RWPE2 (cell line): ENCODE data around the gene SYTL2.

Experiments used
- ATAC-seq: fragments of 200-7000 bp; cut with Tn5 transposase; 3 replicates; pipeline ENCODE4 v1.9.1; 2021; ENCODE audit warnings: low read depth
- DNase-seq: peaks from one replicate; pipeline ENCODE4 v3.0.0-alpha.2; 2020; ENCODE audit warnings: low spot score
- H3K27ac ChIP-seq: fragments of 450-650 bp; 2 replicates; pipeline ENCODE4 v1.5.1; 2017; ENCODE audit warnings: mild to moderate bottlenecking; ENCODE audit not compliant: poor library complexity, severe bottlenecking
- H3K27me3 ChIP-seq: fragments of 250-450 bp; sonication (Bioruptor Pico); 2 replicates; pipeline ENCODE4 v1.5.1; 2021; ENCODE audit warnings: mild to moderate bottlenecking, moderate library complexity; ENCODE audit not compliant: insufficient read depth, poor library complexity, severe bottlenecking
- H3K36me3 ChIP-seq: fragments of 250-450 bp; sonication (Bioruptor Pico); 2 replicates; pipeline ENCODE4 v1.5.1; 2020; ENCODE audit warnings: low read depth, mild to moderate bottlenecking, moderate library complexity
- H3K4me1 ChIP-seq: fragments of 250-450 bp; sonication (Bioruptor Pico); 2 replicates; pipeline ENCODE4 v1.5.1; 2021; ENCODE audit warnings: mild to moderate bottlenecking, moderate library complexity; ENCODE audit not compliant: insufficient read depth, poor library complexity, severe bottlenecking
- H3K4me3 ChIP-seq: fragments of 250-450 bp; sonication (Bioruptor Pico); 2 replicates; pipeline ENCODE4 v1.5.1; 2021; ENCODE audit warnings: mild to moderate bottlenecking, moderate library complexity; ENCODE audit not compliant: severe bottlenecking
- H3K9me3 ChIP-seq: fragments of 250-450 bp; sonication (Bioruptor Pico); 2 replicates; pipeline ENCODE4 v1.5.1; 2021; ENCODE audit warnings: mild to moderate bottlenecking, moderate library complexity; ENCODE audit not compliant: severe bottlenecking
- CTCF ChIP-seq: fragments of 450-650 bp; IDR thresholded peaks from one replicate; pipeline ENCODE4 v1.5.1; 2017; ENCODE audit warnings: mild to moderate bottlenecking, moderate library complexity; ENCODE audit not compliant: poor library complexity, severe bottlenecking

Gene SYTL2

GRCh38 chr11:85809863-85810262 is 1.1 kb downstream of the SYTL2 start:
- H3K27ac ChIP-seq = no peak overlapping the region
- TF ChIP-seq CTCF = no peak
- no peak for ATAC-seq
- no peaks in the 10 kb centered on the region for H3K9me3 ChIP-seq
- H3K27me3 ChIP-seq = no peaks in the 10 kb centered on the region
- H3K36me3 ChIP-seq = no peaks in the 10 kb centered on the region
- no peak for DNase-seq
- H3K4me3 ChIP-seq = no peak overlapping the region
- H3K4me1 ChIP-seq = peaks cover 16% of the 10 kb centered on the region

DNA sequence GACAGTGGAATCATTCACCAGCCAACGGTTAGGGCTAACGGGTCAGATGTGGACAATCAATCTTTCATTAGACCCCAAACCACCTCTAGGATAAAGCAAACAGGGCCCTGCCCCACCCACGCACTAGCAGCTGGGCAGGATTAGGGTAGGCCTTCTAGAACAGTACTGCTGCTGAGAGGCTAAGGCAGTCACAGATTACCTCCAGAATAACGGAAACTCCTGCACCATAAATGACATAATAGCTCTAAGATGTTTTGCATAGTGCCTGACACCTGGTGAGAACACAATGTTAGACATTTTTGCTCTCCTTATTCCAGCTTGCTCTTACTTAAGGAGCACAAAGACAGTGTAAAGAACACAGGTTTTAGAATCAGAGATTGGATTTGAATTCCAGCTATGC is 1.8 kb downstream of the SYTL2 start:
- TF ChIP-seq CTCF = no peak
- Histone ChIP-seq H3K27ac (no peak overlapping the region), H3K4me3 (no peak overlapping the region), H3K36me3 (no peaks in the 10 kb centered on the region), H3K4me1 (peaks cover 12% of the 10 kb centered on the region), H3K9me3 (no peaks in the 10 kb centered on the region), H3K27me3 (no peaks in the 10 kb centered on the region)
- DNase-seq (no peak), ATAC-seq (no peak)

DNA sequence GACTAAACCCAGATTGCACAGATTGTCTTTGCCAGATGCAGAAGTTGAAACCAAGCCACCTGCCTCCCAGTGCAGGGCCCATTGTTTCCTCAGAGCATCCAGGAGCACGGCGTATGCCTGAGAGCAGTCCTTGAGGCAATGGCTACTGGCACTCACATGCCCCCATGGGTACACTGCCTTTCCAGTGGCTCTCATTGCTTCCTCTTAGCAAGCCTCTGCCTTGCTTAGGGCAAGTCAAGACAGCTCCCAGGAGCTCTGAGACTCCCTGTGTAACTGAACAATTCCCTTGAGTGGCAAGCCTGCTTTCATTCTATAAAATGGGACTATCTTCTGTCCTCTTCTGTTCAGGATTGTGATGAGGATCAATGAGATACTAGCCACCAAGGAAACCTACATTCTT is 4.1 kb downstream of the SYTL2 start:
- Histone ChIP-seq H3K27ac (no peak overlapping the region), H3K36me3 (no peaks in the 10 kb centered on the region), H3K4me3 (no peak overlapping the region), H3K4me1 (peaks cover 12% of the 10 kb centered on the region), H3K9me3 (no peaks in the 10 kb centered on the region), H3K27me3 (no peaks in the 10 kb centered on the region)
- no peak for DNase-seq
- ATAC-seq = no peak
- TF ChIP-seq CTCF = no peak

DNA sequence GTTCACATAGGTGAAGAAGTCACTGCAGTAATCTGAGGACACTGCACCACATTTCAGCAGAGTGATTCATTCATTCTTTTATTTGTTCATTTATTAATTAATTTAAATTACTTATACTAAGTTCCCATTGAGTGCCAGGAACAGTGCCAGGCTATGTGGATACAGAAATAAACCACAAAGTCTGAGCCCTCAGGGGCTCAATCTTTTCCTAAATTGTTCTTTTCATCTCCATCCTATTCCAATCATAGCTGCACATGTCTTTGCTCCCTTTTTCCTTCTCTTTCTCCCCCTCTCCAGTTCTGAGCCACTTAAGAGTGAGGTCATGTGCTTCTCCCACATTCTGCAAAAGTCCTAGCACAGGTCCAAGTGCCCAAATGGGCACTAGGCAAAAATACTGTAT is 4.9 kb downstream of the SYTL2 start:
- Histone ChIP-seq H3K27me3 (no peaks in the 10 kb centered on the region), H3K4me1 (peaks cover 12% of the 10 kb centered on the region), H3K36me3 (no peaks in the 10 kb centered on the region), H3K9me3 (no peaks in the 10 kb centered on the region), H3K4me3 (no peak overlapping the region), H3K27ac (no peak overlapping the region)
- TF ChIP-seq CTCF = no peak
- DNase-seq = no peak
- no peak for ATAC-seq

DNA sequence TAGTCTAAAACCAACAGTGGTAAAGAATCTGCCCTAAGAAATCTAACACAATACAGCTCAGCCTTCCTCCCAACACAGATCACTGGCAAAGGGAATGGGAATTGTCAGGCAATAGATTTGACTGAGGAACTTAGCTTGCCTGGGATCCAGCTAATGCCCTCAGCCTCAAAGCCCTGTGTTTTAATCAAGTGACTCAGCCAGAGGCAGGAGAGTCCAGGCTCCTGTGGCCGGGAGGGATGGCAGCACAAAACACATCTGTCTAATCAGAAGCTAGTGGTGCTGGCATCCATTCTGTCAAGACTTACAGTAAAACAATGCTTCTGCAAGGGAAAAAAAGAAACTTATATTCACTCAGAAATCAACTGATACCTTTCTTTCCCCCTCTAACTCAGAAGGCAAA is 5.6 kb downstream of the SYTL2 start:
- Histone ChIP-seq H3K4me3 (no peak overlapping the region), H3K36me3 (no peaks in the 10 kb centered on the region), H3K27me3 (no peaks in the 10 kb centered on the region), H3K27ac (no peak overlapping the region), H3K4me1 (peaks cover 12% of the 10 kb centered on the region), H3K9me3 (no peaks in the 10 kb centered on the region)
- ATAC-seq (no peak), DNase-seq (no peak)
- TF ChIP-seq CTCF = no peak
